Stimulated activated CD4-positive, alpha-beta T cell treated with anti-CD3 and anti-CD28 coated beads, Interleukin-1b, Interleukin-23, amount 100 ng/mL, for 24 hours (primary cell): Measurements from ENCODE around the gene PLAU.
"Not testable (repeated sequence)": the region's sequence is repeated elsewhere in the genome, so short reads cannot be mapped to it uniquely, and the experiment has no call there.

Source experiments
- DNase-seq, 4 experiments: peaks; one replicate each; pipeline ENCODE4 v3.0.0-alpha.2; 2020; ENCODE audit warnings: low read depth in 4 of 4, low spot score in 1 of 4

PLAU gene

GRCh38 chr10:73948947-73949633, 38.2 kb downstream of the PLAU start:
- DNase-seq: no peak

GRCh38 chr10:73950155-73950948, 39.4 kb downstream of the PLAU start:
- no peak for DNase-seq

GRCh38 chr10:73953665-73954064, 42.7 kb downstream of the PLAU start:
- DNase-seq: no peak

- no peak for DNase-seq
Observed at GRCh38 chr10:73954737-73955136, 43.8 kb downstream of the PLAU start.

- no peak for DNase-seq
Observed at GRCh38 chr10:73955719-73956118, 44.8 kb downstream of the PLAU start.

GRCh38 chr10:73956476-73957359, 45.8 kb downstream of the PLAU start:
- no peak for DNase-seq

- no peak for DNase-seq
Observed at GRCh38 chr10:73959484-73960243, 48.7 kb downstream of the PLAU start.

GRCh38 chr10:73962386-73962785, 51.5 kb downstream of the PLAU start:
- DNase-seq: no peak

- DNase-seq: not testable (repeated sequence)
Observed at GRCh38 chr10:73963533-73963932, 52.6 kb downstream of the PLAU start.

GRCh38 chr10:73964743-73965142, 53.8 kb downstream of the PLAU start:
- DNase-seq: no peak

GRCh38 chr10:73965267-73965889, 54.4 kb downstream of the PLAU start:
- not testable (repeated sequence) for DNase-seq

GRCh38 chr10:73965890-73966768, 55.2 kb downstream of the PLAU start:
- no peak for DNase-seq

GRCh38 chr10:73967022-73967429, 56.1 kb downstream of the PLAU start:
- DNase-seq: no peak
